Pancreas (tissue), 10 donors: ENCODE results near the gene OGFOD2. TPM values are rescaled to one million over a fixed set of nuclear protein-coding genes. Genes with fewer than 3 reads are reported as not detected.
A peak's percentile ranks its signal among the peaks of the same experiment; 100 is the strongest.

Experiments used
- ATAC-seq, 4 donors: fragments of 200-7000 bp; cut with Tn5 transposase; one replicate each; pipeline versions ENCODE4 v1.8.0 to v1.9.1; 2020; ENCODE audit warnings: mild to moderate bottlenecking in 4 of 4, moderate library complexity in 4 of 4
- DNase-seq, 6 donors: peaks; one replicate each; pipeline ENCODE4 v3.0.0-alpha.2; 2020
- FAIRE-seq: peaks from 2 replicates; lab custom pipeline; 2012; peaks lifted over from hg19 to GRCh38; lab: Jason Lieb, UNC
- H3K27ac ChIP-seq, 4 donors: fragments of 200-600 bp; sonication (generic); 1 replicate in 3 of 4; 2 replicates in 1 of 4; pipeline versions ENCODE4 v1.5.0 to v1.8.0; 2020
- H3K27me3 ChIP-seq, 4 donors: fragments of 200-600 bp; one replicate each; pipeline ENCODE4 v1.8.0; 2021
- H3K36me3 ChIP-seq, 3 donors: fragments of 200-600 bp; sonication (generic) in 1 of 3; one replicate each; pipeline versions ENCODE4 v1.5.0 to v1.8.0; 2020 to 2021
- H3K4me1 ChIP-seq, 3 donors: fragments of 200-600 bp; one replicate each; pipeline ENCODE4 v1.8.0; 2021
- H3K4me3 ChIP-seq, 4 donors: fragments of 200-600 bp; sonication (generic) in 2 of 4; one replicate each; pipeline versions ENCODE4 v1.5.0 to v1.8.0; 2020 to 2021
- H3K9me3 ChIP-seq, 4 donors: fragments of 200-600 bp; one replicate each; pipeline ENCODE4 v1.8.0; 2021
- WGBS, 2 donors: extraction: QIAGEN DNeasy Blood & Tissue Kit; methylation state at CpG; one replicate each; pipeline ENCODE4 v1.1.7; 2013; 5-methylcytosine and 5-hydroxymethylcytosine counted together
- intact Hi-C, 3 donors: fragments of 100-400 bp; cut with DNase I; formaldehyde crosslinking; loops; one replicate each; pipeline versions ENCODE4 v1.11.1 to v1.14.2; 2022
- polyA plus RNA-seq, 2 donors: library from polyadenylated mRNA; stranded (reverse); fragments of 200-250 nt; gene quantifications; one replicate each; pipeline ENCODE4 v1.2.3, GENCODE V29; 2013
- total RNA-seq, 6 donors: library from RNA; stranded (reverse); fragmentation: NEBNext Ultra II Directional in 4 of 6; extraction: Animal tissue kit (Norgen Biotek cat#: 25700) in 4 of 6; gene quantifications; one replicate each; pipeline versions ENCODE4 v1.2.1 to v1.2.4, GENCODE V29; 2021 to 2023
- TF ChIP-seq, protein P1 (sequence below), 4 donors: fragments of 200-600 bp; sonication (generic) in 3 of 4; IDR thresholded peaks; one replicate each; pipeline versions ENCODE4 v1.5.0 to v1.8.0; 2021; ENCODE audit warnings: antibody characterized with exemption in 4 of 4
- donor health status: healthy with polysubstance abuse.
- donor health status: DM: no; HTN: no; CAD: no; lungs with moderate emphysema.
- donor health status: DM: no; HTN: no; CAD: no.
- donor health status: control.
- donor health status: control.
- donor health status: Bipolar disorder and iron deficiency.
- donor health status: DM: yes; HTN: yes; CAD: no.
- donor health status: DM: no; HTN: no; CAD: no.
- donor health status: DM: no; HTN: no; CAD: no.
- donor health status: DM: yes; HTN: yes; CAD: no.

Gene OGFOD2
- total and polyA plus RNA-seq, 8 donors, result 12.9 to 30.9 (median 18.4) TPM

DNA sequence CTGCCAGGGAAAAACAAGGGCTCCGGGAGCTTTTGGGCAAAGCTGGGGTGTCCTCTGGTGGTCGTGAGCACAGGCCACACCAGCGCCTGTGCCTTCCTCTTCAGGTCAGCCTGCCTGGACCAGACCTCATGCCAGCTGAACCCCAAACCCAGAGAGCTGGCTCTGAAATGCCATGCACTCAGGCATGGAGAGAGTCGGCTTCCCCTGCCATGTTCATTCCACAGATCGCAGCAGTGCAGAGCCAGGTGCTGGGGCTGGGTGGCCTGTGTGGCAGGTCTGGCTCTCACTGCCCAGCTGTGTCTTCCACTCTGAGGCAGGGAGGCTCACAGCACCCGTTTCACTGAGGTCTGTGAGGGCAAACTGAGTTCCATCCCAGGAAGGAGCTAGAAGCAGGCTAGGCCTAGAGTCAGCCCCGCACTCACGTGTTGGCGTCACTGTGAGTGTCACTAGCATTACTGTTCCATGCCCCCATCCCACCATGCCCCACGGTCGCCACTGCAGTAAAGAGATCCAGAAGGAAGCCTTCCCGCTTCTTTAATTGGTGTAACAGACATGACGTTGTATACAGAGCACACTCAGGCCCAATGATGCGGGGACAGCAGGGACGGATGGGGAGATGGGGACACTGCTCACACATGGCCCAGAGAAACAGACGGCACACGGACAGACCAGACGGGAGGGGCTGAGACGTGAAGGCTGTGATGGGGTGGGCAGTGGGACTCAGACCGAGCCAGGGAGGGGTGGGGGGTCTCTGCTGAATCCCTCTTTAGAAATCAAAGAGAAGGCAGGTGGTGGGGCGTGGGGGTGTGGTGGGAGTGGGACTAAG, 8.1 kb downstream of the OGFOD2 start:
- no peak for ATAC-seq
- H3K4me1 ChIP-seq, result peaks cover 9 to 42% (median 22%) of the 10 kb centered on the region in 3 donors
- H3K27ac ChIP-seq, result peak overlapping the region in 1 of 4 donors; percentile 18
- intact Hi-C loops, result loop anchor here in 1 of 3 donors (10.0 kb wide), 1 partner anchor 252 kb away; the partner anchor contains the start of genes MPHOSPH9 and MTRFR
- no peaks in the 10 kb centered on the region for H3K9me3 ChIP-seq
- TF ChIP-seq, protein P1, sequence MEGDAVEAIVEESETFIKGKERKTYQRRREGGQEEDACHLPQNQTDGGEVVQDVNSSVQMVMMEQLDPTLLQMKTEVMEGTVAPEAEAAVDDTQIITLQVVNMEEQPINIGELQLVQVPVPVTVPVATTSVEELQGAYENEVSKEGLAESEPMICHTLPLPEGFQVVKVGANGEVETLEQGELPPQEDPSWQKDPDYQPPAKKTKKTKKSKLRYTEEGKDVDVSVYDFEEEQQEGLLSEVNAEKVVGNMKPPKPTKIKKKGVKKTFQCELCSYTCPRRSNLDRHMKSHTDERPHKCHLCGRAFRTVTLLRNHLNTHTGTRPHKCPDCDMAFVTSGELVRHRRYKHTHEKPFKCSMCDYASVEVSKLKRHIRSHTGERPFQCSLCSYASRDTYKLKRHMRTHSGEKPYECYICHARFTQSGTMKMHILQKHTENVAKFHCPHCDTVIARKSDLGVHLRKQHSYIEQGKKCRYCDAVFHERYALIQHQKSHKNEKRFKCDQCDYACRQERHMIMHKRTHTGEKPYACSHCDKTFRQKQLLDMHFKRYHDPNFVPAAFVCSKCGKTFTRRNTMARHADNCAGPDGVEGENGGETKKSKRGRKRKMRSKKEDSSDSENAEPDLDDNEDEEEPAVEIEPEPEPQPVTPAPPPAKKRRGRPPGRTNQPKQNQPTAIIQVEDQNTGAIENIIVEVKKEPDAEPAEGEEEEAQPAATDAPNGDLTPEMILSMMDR (IDR thresholded peaks at IDR 0.05), result no peak
- no peak for FAIRE-seq
- H3K4me3 ChIP-seq, result no peak overlapping the region
- no peaks in the 10 kb centered on the region for H3K36me3 ChIP-seq
- no peaks in the 10 kb centered on the region for H3K27me3 ChIP-seq
- WGBS, 2 donors, result 82 to 88% methylated on average over 21 of the region's 21 CpGs
- peak in 2 of 6 donors; percentile 26 to 59 for DNase-seq

DNA sequence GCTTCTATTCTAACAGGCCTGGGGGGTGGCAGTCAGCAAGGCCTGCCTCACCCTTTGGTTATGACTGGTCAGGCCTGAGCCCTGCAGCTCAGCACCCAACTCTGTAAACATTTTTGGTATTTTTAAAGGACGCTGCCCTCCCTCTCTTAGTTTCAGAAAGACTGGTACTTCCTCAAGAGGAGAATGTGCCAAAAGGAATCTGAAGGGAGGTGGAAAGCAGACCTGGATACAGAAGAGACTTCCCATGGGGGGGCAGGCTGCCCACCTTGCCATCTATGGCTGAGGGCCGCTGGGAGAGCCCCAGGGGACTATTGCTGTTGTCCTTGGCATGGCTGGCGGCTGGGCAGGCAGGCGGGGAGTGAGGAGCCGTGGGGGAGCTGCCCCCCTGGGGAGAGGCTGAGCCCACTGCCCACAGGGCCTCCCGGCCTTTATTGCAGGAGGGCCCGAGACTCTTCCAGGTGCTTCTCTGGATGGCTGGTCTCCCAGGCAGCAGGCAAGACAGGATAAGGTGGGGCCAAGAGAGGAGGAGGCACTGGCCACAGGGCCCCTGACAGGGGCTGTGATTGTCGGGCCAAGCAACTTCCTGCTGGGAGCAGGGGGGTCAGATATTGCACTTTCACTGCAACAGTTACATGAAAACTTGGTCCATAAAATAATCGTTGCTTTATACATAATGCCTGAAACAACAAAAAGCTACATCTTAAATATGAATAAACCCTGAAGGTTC, 8.9 kb downstream of the OGFOD2 start:
- intact Hi-C loops, result loop anchor here in 1 of 3 donors (10.0 kb wide), 1 partner anchor 251 kb away; the partner anchor contains the start of genes MPHOSPH9 and MTRFR
- Histone ChIP-seq H3K27me3 (no peaks in the 10 kb centered on the region), H3K27ac (peak overlapping the region in 3 of 4 donors; percentile 18 to 66 (median 33)), H3K36me3 (no peaks in the 10 kb centered on the region), H3K4me1 (peaks cover 9 to 35% (median 16%) of the 10 kb centered on the region in 3 donors), H3K4me3 (no peak overlapping the region), H3K9me3 (no peaks in the 10 kb centered on the region)
- FAIRE-seq (no peak), ATAC-seq (peak in 2 of 4 donors; percentile 6 to 22), DNase-seq (peak in 2 of 6 donors; percentile 42 to 75)
- WGBS, 2 donors, result 42 to 50% methylated on average over 9 of the region's 9 CpGs
- TF ChIP-seq, protein P1 (IDR thresholded peaks at IDR 0.05), result no peak

DNA sequence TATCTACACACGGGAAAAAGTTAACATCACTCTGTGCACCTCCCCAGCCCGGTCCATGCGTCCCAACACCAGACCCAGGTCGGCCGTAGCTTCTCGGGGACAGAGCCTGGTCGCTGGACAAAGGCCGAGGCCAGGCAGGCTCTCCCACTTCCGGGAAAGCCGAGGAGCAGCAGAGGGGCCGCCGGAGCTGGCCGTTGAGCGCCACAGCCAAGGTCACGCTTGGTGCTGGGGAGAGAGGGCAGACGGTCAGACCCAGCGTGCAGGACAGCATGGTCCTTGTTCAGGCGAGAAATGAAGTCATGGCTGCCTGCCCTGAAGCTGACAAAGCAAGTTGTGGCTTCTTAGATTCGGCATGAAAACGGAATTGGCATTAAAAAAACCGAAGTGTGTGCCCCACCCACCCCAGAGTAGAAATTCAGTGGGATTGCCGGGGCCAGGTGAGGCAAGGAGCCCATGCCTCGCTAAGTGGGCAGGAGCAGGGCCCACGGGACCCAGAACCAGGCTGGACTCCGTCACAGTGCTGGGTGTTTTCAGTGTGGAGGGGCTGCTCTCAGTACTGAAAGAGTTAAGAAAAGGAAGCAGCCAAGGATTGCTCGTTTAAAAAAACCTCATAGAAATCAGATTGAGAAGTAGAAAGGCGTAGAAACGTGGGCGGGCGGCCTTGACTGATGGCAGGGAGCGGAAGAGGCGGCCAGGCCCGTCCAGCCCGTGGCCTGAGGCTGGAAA, 9.7 kb downstream of the OGFOD2 start:
- Histone ChIP-seq H3K4me1 (peaks cover 9 to 30% (median 9%) of the 10 kb centered on the region in 3 donors), H3K36me3 (no peaks in the 10 kb centered on the region), H3K27me3 (no peaks in the 10 kb centered on the region), H3K9me3 (no peaks in the 10 kb centered on the region), H3K27ac (peak overlapping the region in 3 of 4 donors; percentile 33 to 68 (median 66)), H3K4me3 (no peak overlapping the region)
- TF ChIP-seq, protein P1 (IDR thresholded peaks at IDR 0.05), result no peak
- intact Hi-C loops, result loop anchor here in 1 of 3 donors (10.0 kb wide), 1 partner anchor 250 kb away; the partner anchor contains the start of genes MPHOSPH9 and MTRFR
- ATAC-seq, result peak in 3 of 4 donors; percentile 3 to 18 (median 5)
- peak in 3 of 6 donors; percentile 30 to 74 (median 44) for DNase-seq
- no peak for FAIRE-seq
- 32 to 35% methylated on average over 34 of the region's 34 CpGs for WGBS, 2 donors

DNA sequence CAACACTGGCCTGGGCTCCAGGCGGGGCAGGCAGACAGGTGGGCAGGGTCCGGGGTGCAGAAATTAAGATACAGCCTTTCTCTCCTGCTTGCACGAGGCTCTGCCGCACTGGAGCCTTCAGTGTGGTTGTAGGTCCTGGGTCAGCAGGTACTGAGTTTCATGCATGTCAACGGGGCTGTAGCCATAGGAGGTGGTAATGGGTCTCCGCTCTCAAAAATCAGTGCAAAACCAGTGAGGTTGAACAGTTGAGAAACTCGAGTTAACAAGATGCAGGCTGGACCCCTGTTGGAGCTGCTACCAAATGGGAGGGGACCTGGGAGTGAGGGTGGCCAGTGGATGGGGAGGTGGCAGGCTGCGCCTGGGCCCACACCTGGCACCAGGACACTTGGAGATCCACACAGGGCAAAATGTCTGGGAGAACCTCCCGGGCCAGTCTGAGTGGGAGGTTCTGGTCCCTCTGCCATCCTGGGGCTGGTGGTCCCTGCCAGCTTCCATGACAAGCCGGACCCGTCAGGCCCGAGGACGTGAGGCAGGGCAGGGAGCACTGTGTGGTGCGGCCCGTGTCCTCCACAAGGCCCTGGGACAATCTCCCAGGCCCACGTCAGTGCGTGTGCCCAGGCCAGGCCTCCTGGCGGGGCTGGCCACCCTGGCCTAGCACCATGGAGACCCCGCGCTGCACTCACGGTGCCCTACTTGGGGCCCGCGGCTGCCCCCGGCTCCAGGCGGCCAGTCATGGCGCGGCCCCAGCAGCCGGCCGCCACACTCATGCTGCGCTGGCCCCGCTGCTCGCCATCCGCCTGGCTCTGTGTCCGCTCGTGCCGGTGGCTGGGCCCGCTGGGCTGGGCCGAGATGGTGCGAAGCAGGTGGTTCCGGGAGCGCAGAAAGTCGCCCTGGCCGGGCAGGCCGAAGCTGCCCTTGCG, 10.6 kb downstream of the OGFOD2 start:
- Histone ChIP-seq H3K27ac (peak overlapping the region in 1 of 4 donors; percentile 66), H3K4me1 (peaks cover 9 to 30% (median 9%) of the 10 kb centered on the region in 3 donors), H3K36me3 (no peaks in the 10 kb centered on the region), H3K4me3 (no peak overlapping the region), H3K9me3 (no peaks in the 10 kb centered on the region), H3K27me3 (no peaks in the 10 kb centered on the region)
- FAIRE-seq, result no peak
- intact Hi-C loops, result loop anchor here in 1 of 3 donors (10.0 kb wide), 1 partner anchor 249 kb away; the partner anchor contains the start of genes MPHOSPH9 and MTRFR
- no peak for ATAC-seq
- TF ChIP-seq, protein P1 (IDR thresholded peaks at IDR 0.05), result no peak
- DNase-seq, result peak in 2 of 6 donors; percentile 15 to 68
- 92 to 94% methylated on average over 33 to 45 of the region's 45 CpGs for WGBS, 2 donors
